Hepatocyte (in vitro differentiated cells): ENCODE measurements around the gene INSRR.

Experiments
- CTCF ChIP-seq: fragments of 200-600 bp; sonication (generic); IDR thresholded peaks from 2 replicates; pipeline ENCODE4 v1.5.1; 2016; ENCODE audit warnings: antibody characterized with exemption, mild to moderate bottlenecking; ENCODE audit not compliant: poor library complexity
- EZH2 ChIP-seq: fragments of 200-600 bp; sonication (generic); IDR thresholded peaks from 2 replicates; pipeline ENCODE4 v1.6.1; 2016; ENCODE audit warnings: antibody characterized with exemption, mild to moderate bottlenecking, borderline replicate concordance
- EZH2phosphoT487 ChIP-seq: fragments of 200-600 bp; sonication (generic); IDR thresholded peaks from one replicate; pipeline ENCODE4 v1.6.1; 2018; ENCODE audit warnings: antibody characterized with exemption, mild to moderate bottlenecking, low read depth, moderate library complexity; ENCODE audit not compliant: unreplicated experiment, severe bottlenecking

- TF ChIP-seq CTCF (no peak), EZH2phosphoT487 (no peak), EZH2 (no peak)
Measured at GRCh38 chr1:156847591-156848460, 11.1 kb downstream of the INSRR start.
